ENCODE measurements around the gene PSG7. TPM values are rescaled to one million over a fixed set of nuclear protein-coding genes. Genes with fewer than 3 reads are reported as not detected.
"Not testable (repeated sequence)": the region's sequence is repeated elsewhere in the genome, so short reads cannot be mapped to it uniquely, and the experiment has no call there.

Gene PSG7
- total and polyA plus RNA-seq, 10 of the 15 experiments (the other 5 are each of a cell fraction or from before 2014, with no cell fraction given): not detected

DNA sequence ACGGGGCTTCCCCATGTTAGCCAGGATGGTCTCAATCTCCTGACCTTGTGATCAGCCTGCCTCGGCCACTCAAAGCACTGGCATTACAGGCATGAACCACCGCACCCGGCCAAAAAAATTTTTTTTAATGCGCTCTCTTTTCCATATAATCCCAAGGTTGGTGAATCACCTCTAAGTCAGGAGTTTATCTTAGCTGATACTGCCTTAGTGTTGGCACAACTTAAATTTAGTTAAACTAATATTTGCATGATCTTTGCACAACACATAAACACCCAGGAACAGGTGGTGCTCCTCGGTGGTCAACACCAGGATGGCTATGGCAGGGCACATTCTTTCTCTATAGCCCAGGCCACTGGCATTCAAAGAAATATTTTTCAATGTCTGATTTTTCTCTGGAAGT lies 24.1 kb upstream of the PSG7 start (continued):
- TF ChIP-seq, protein P1, sequence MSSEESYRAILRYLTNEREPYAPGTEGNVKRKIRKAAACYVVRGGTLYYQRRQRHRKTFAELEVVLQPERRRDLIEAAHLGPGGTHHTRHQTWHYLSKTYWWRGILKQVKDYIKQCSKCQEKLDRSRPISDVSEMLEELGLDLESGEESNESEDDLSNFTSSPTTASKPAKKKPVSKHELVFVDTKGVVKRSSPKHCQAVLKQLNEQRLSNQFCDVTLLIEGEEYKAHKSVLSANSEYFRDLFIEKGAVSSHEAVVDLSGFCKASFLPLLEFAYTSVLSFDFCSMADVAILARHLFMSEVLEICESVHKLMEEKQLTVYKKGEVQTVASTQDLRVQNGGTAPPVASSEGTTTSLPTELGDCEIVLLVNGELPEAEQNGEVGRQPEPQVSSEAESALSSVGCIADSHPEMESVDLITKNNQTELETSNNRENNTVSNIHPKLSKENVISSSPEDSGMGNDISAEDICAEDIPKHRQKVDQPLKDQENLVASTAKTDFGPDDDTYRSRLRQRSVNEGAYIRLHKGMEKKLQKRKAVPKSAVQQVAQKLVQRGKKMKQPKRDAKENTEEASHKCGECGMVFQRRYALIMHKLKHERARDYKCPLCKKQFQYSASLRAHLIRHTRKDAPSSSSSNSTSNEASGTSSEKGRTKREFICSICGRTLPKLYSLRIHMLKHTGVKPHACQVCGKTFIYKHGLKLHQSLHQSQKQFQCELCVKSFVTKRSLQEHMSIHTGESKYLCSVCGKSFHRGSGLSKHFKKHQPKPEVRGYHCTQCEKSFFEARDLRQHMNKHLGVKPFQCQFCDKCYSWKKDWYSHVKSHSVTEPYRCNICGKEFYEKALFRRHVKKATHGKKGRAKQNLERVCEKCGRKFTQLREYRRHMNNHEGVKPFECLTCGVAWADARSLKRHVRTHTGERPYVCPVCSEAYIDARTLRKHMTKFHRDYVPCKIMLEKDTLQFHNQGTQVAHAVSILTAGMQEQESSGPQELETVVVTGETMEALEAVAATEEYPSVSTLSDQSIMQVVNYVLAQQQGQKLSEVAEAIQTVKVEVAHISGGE (CRISPR knock-in tag; IDR thresholded peaks at IDR 0.05): no peak

DNA sequence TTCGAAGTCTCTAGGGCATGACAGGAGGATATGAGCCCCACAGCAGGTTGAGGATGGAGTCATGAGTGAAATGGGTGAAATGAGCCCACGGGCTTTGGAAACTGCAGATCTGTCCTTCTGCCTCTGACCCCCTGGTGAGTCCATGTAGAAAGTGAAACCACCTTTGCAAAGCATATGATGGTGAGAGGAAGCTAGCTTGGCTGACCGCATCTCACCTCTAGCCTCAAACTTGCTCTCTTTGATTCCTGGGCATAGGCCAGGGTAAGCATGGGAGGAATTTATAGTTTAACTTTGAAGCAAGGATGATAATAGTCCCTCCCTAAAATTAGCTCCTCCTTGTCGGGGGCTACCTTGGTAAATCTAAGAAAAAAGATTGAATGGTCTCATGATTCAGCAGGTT lies 15.1 kb upstream of the PSG7 start:
- ATAC-seq; H3K36me3 ChIP-seq (ENCODE audit: control insufficient read depth in 2 of 2, insufficient read depth in 2 of 2, low read length in 1 of 2); H3K4me1 ChIP-seq (ENCODE audit: control insufficient read depth, insufficient read depth, low read length); intact Hi-C loops (cut with micrococcal nuclease; ENCODE audit: unreplicated experiment); H3K9ac ChIP-seq (ENCODE audit: control insufficient read depth, insufficient read depth, low read length); H3K79me2 ChIP-seq (ENCODE audit: control insufficient read depth, insufficient read depth, low read length); H2AFZ ChIP-seq (ENCODE audit: control insufficient read depth, low read depth, low read length); DNase-seq (ENCODE audit: low read depth, low spot score); H3K27me3 ChIP-seq (replicated peaks in 1 of 2; ENCODE audit: control insufficient read depth in 2 of 2, insufficient read depth in 2 of 2, low read length in 1 of 2); H3K4me3 ChIP-seq; FAIRE-seq; H4K20me1 ChIP-seq (ENCODE audit: control insufficient read depth, insufficient read depth); BruUV-seq (replicated peaks); POLR2A ChIA-PET; in situ Hi-C loops (cut with MboI); H3K27ac ChIP-seq (ENCODE audit: control insufficient read depth, insufficient read depth); SMC1A ChIA-PET (ENCODE audit: uncharacterized antibody, unreplicated experiment); H3K4me2 ChIP-seq (ENCODE audit: control insufficient read depth, insufficient read depth); RAD21 ChIA-PET (ENCODE audit: unreplicated experiment); H3K9me3 ChIP-seq (replicated peaks; ENCODE audit: control insufficient read depth, insufficient read depth, low read length): not testable (repeated sequence)
- CTCF ChIA-PET: interaction anchor here (0.5 kb wide), 1 partner anchor 1748 kb away, joined by 3 read pairs; no protein-coding TSS in a partner anchor
- 0% methylated on average over 4 of the region's 4 CpGs for WGBS (ENCODE audit: insufficient coverage, insufficient replicate concordance, low lambda C conversion rate, missing lambda C conversion rate)

DNA sequence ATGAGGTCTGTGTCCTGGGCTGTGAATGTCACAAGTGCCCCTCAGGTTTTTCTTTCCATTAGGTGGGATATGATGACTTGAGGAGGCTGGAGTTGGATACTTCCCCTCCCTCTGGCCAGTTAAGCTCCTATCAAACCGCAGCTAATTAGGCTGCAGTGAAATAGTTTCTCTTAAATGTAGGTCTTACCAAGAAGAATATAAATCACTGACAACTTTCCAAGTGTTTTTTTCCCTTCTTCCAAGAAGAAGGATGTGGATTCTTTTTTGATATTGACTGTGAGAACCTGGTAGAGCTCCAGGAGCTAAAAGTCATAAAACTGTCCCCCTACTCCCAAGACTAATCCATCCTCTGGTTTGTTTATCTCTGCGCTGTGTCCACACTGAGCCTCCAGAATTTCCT lies 14.5 kb upstream of the PSG7 start:
- POLR2A ChIA-PET; H4K20me1 ChIP-seq (ENCODE audit: control insufficient read depth, insufficient read depth); BruUV-seq (replicated peaks); H3K27me3 ChIP-seq (replicated peaks in 1 of 2; ENCODE audit: control insufficient read depth in 2 of 2, insufficient read depth in 2 of 2, low read length in 1 of 2); FAIRE-seq; H3K4me2 ChIP-seq (ENCODE audit: control insufficient read depth, insufficient read depth); H3K9me3 ChIP-seq (replicated peaks; ENCODE audit: control insufficient read depth, insufficient read depth, low read length); H2AFZ ChIP-seq (ENCODE audit: control insufficient read depth, low read depth, low read length); DNase-seq (ENCODE audit: low read depth, low spot score); in situ Hi-C loops (cut with MboI); RAD21 ChIA-PET (ENCODE audit: unreplicated experiment); ATAC-seq; intact Hi-C loops (cut with micrococcal nuclease; ENCODE audit: unreplicated experiment); H3K4me1 ChIP-seq (ENCODE audit: control insufficient read depth, insufficient read depth, low read length); H3K4me3 ChIP-seq; H3K79me2 ChIP-seq (ENCODE audit: control insufficient read depth, insufficient read depth, low read length); H3K9ac ChIP-seq (ENCODE audit: control insufficient read depth, insufficient read depth, low read length); H3K27ac ChIP-seq (ENCODE audit: control insufficient read depth, insufficient read depth); H3K36me3 ChIP-seq (ENCODE audit: control insufficient read depth in 2 of 2, insufficient read depth in 2 of 2, low read length in 1 of 2); SMC1A ChIA-PET (ENCODE audit: uncharacterized antibody, unreplicated experiment): not testable (repeated sequence)
- CTCF ChIA-PET: interaction anchor here (0.5 kb wide), 1 partner anchor 1747 kb away, joined by 3 read pairs; no protein-coding TSS in a partner anchor
- 27% methylated on average over 2 of the region's 2 CpGs for WGBS (ENCODE audit: insufficient coverage, insufficient replicate concordance, low lambda C conversion rate, missing lambda C conversion rate)

All from GM12878 (cell line).